ENCODE data around the gene NDUFAF7.
"Not testable (repeated sequence)": the region's sequence is repeated elsewhere in the genome, so short reads cannot be mapped to it uniquely, and the experiment has no call there.

Gene NDUFAF7

DNA sequence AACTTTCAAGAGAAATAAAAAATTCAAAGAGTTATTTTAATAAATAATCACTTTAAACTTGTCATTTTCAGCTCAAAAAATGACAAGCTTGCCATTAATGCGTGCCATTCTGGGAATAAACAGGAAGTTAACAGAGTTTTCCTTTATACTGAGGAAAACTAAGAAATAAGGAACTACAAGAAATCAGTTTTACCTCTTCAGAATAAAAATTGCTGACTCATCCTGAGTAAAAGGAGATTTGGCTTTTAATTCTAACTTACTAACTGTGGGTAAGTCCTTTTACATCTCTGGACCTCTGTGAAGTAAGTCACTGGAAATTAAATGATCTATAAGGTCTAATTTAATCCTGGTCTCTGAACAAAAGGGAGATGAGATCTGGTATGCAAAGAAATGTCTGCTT, 16.2 kb upstream of the NDUFAF7 start:
- no peak for DNase-seq

DNA sequence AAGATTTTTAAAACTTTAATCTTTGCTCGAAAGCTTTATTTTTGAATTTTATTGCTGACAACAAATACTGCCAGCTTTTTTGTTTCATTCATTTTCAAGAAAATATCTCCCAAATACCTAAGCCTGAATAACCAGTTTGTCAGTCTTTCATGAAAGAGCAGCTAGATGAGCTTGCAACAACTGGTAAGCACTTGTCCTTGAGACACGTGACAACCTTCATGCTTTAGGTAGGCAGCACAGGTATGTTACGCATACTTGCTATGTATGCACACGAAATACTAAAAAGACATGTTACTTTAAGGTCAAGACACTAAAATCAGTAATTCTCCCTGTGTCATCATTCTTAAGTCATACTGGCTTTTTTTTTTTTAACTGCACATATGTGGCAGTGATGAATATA, 12.4 kb upstream of the NDUFAF7 start:
- DNase-seq, result no peak

DNA sequence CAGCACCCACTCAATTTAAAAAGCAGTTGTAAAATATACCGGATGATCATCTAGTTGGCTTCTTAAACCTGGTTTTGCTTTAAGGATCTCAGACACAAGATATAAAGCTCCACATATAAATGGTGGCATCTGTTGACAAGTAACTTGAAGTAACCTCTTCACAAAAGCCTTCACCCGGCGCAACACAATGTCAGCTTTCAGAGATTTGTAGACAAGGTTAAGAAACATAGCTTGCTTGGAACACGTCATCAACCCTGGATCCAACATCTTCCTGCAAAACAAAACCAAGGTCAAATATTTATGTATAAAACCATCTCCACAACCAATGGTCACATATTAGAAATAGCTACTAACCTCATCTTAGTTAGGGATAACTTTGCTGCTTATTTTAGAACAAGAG, 8.3 kb upstream of the NDUFAF7 start:
- DNase-seq, result no peak

DNA sequence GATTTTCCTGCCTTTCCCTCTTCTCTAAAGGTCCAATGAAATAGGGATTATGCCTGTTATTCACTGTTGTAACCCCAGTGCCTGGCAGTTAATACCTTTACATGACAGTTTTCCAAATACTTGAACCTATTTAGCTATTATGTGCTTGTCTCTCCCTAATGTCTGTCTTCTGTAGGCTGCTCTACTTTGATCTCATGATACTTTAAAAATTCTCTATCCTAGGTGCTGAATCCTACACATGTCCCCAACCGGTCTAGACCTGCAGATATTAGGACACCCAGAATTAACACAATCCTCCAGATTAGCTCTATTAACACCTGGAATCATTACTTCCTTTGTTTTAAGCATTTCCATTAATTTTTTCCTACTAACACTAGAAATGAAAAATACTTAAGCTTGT, 7.4 kb upstream of the NDUFAF7 start:
- no peak for DNase-seq

DNA sequence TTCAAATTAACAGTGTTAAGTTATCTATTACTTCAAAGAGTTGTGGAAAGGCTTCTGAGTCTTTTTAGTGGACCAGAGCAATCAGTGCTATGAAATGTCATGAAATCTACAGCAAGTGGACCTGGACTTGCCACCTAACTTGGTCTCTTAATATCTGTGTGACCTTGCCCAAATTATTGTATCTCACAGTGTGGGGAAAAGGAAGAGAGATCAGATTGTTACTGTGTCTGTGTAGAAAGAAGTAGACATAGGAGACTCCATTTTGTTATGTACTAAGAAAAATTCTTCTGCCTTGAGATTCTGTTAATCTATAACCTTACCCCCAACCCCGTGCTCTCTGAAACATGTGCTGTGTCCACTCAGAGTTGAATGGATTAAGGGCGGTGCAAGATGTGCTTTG, 6.3 kb upstream of the NDUFAF7 start:
- DNase-seq, result not testable (repeated sequence)

DNA sequence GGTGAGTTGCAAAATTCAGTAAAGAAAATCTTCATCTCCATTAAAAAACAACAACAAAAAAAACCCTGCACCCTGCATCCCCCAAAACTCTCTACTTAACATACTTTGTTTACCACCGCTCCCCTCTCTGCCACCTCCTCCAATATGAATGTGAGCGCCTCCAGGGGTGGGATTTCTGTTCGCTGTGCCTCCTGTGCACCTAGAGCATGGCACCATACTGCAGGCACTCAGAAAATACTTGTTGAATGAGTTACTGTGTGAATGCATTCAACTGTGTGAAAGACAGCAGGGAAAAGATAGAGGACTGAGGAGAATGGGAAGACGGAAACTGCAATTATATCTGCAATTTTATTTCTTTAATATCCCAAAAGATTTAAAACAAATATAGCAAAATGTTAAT, 4.6 kb upstream of the NDUFAF7 start:
- DNase-seq, result no peak

DNA sequence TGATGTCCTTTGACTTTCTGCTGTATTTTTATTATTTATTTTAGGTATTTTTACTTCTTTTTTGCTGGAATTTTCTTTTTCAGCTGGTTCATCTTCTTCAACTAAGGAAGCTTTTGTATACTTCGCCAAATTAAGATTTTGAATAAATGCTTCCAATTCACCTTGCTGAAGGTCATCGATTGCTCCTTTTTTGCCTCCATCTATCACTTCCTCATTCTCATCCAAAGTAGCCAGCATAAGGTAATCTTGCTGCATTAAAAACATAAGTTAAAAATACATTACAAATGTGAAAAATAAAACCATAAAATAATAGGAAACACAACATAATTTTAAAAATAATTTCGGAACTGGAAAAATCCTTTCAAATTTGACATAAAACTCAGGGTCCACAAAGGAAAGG, 2.7 kb upstream of the NDUFAF7 start:
- DNase-seq, result no peak

DNA sequence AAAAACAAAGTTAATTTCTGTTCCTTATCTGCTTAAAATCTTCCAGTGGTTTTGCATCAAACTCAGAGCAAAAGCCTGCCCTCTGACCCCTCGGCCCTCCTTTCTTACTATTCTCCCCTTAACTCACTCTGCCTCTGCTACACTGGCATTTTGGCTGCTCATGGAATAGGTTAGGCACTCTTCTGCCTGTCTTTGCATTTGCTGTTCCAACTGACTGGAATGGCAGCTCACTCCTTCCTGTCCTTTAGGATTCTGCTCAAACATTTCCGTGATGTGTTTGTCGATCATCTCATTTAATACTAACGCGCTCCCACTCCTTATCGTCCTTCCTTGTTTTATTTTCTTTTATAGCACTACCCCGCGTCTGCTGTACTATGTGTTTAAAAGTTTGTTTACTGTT, 877 bp upstream of the NDUFAF7 start:
- DNase-seq, result peak; percentile 35

DNA sequence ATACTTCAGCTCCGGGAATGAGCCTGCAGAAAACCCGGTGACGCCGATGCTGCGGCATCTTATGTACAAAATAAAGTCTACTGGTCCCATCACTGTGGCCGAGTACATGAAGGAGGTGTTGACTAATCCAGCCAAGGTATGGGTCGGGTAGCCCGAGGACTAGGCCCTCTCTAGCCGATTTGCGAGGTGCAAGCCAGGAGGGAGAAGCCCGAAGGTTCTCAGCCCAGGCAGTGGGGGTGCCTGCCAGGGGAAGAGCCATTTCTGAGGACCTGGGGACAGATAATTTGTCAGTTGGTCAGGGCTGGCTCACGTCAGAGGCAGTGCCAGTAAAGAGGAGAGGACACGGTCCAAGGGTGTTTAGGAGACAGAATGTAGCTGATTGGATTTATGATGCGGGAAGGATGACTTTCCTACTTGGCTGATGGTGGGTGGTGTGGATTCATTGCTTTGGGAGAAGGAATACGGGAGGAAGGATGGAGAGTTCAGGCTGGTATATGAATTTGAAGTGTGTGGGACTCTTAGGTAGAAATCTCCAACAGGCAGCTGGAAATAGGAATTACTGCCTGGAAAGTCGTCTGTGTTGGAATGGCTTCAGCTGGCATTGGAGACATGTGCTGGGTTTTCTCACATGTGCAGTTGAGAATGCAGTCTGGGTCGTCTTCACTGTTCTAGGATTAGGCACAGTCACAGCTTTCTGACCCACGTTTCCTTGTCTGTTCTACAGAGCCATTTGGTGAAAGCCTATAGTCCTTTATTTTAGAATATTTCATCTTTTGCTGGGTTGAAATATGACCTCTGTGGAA, 874 bp downstream of the NDUFAF7 start:
- DNase-seq, result no peak

DNA sequence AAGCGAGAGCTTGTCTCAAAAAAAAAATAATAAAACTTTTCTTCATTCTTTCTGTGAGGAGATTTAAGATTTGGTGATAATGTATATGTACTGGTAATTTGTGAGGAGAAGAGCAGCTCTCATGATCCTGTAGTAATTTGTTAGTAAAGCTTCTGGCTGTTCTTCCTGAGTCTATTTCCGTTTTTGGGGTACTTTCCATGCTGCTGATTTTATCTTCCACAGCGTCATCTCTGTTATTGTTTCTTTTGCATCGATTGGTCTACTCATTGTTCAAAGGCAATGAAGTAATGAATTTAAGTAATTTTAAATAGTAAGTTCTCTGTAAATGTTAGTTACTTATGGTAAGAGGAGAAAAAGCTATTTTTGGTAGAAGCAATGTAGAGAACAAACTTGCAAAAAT, 12.0 kb downstream of the NDUFAF7 start:
- DNase-seq, result no peak

DNA sequence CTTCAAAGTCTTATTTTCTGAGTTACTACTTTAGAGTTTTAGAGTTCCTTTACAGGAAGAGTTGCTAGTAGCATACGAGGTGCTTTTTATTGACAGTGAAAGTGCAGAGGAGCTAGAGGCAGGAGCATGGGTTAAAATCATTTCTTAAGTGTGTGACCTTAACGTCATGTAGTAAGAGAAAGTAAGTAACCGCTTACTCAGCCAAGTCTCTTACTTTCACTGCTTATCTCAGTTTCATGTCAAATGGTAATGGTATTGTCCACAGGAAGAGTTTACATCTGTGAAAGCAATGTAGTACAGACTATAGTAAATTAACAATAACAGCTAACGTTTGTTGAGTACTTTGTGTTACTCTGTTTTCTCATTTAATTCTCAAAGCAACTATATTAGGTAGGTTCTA, 12.6 kb downstream of the NDUFAF7 start:
- DNase-seq, result no peak

DNA sequence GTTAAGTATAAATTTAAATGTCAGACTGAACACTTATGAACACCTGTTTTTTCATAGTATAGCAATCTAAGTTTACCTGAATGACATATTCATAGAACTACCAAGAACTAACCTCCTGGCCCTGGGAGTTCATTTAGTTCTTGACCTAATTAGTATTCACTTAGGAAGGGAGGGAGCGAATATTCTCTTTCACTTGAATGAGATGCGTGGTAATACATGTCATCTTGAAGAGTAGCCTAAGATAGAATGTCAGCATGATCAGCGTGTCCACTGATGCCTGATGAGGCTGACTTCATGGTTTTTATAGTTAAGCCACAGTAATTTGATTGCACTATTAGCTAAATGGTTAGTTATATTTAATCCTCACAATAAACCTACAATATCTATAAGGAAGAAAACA, 13.3 kb downstream of the NDUFAF7 start:
- no peak for DNase-seq

DNA sequence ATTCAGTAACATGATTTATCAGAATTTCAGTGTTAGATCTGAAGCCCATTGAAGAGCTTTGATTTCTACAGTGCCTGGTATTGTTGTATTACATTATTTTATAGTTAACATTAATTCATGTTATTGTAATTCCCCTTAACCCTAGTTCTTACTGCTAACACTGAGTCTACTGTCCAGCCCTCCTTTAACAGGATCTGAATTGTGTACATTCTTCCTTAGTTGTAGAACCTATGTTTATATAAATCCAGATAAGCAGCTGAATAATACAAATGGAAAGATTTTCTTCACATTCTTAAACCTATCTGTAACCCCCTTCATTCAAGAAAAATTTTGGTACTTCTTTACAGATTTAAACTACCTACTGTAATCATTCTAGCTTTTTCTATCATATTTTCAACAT, 14.7 kb downstream of the NDUFAF7 start:
- DNase-seq, result no peak

DNA sequence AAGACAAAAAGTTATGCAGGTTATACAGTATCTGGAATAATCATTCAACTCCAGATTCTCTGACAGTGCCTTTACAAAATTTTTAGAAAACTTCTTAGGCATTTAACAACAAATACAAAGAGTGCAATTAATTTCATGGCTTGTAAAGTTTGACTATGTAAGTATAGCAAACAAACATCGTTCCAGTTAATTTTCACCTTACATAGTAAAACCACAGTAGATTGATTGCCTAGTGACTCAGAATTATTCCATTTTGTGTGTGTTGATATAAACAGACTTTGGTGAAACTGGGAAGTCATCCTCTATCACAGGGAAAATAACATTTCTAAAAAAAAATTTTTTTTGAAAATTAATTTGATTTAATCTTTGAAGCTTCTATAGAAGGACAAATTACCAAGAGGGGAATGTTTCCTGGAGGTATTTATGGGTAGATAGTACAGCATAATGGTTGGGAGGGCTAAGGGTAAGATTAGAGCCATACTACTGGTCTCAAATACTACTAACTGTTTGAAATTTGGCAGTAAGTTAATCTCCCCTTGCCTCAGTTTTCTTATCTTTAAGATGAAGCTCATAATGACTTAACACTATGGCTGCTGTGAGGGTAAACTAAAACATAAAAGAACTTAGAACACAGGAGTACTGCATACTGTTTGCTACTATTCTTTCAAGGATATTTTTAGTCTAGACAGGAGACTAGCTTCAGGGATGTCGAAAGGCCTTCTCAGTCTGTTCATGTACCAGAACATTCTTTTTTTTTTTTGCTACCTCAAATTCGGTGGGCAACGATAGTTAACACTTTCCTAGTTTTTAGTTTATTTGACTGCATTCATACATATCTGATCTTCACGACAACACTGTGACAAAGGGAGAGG, 19.6 kb downstream of the NDUFAF7 start:
- no peak for DNase-seq

DNA sequence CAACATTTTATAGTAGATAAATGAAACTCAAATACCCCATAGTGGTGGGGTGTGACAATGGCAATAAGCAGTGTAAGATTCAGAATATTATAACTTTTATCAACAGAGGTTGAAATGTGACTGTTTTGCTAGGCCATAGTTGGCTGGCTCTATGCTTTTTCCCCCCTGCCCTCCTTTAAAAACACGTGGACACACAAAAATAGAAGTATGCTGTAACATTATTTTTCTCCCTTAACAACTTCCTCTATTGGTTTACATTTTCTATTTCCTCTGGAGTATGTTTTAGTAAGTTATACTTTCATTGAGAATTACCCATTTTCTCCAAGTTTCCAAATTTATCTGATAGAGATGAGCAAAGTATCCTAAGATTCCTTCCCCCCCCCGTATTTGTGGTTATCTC, 31.1 kb downstream of the NDUFAF7 start:
- DNase-seq, result no peak

DNA sequence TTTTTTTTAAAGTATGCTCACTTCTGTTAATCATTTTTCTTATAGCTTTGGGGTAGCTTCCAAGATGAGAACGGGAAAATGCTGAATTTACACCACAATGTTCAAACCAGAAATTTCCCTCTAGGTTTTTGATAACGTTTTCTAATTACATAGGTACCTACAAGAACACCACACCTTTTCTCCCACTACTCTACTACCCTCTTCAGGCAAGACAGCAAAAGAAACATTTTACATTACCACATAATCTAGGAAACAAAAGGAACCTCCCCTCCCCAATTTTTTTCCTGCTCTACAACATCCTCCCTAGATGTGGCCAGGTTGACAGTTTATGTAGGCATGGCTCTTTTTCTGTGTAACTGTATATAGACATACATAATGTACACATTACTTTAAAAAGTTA, 32.4 kb downstream of the NDUFAF7 start:
- no peak for DNase-seq

DNA sequence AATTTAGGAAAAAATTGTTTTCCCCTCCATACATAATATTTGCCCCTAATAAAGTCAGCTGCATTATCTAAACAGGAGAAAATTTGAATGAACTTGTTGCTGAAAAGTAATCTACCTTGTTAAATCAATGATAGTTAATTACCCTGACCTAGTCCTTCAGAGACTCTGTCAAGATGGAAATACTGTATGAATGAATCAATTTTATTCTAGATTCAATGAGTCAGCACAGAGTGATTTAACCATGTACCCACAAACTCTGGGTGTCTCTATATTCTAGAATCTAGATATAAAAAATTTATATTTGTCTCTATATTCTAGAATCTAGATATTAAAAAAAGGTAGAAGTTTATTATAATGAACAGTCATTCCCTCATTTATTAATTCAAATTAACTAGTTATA, 36.2 kb downstream of the NDUFAF7 start:
- no peak for DNase-seq

DNA sequence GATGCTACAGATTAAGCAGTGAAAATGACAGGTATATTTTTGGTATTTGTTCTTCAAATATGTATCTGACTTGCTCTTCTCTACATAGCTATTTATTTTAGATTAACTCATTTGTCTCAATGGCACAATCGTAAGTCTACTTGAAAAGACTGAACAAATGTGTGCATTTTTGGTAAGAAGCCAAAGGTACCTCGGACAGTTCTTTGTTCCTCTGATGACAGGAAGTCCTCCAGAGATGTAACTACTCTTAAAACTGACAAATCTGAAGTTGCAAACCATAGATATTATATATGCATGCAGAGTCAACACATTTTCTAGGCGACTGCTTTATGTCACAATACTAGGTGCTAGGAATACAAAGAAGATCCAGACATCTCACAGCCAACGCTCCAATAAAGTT, 36.7 kb downstream of the NDUFAF7 start:
- DNase-seq, result no peak

DNA sequence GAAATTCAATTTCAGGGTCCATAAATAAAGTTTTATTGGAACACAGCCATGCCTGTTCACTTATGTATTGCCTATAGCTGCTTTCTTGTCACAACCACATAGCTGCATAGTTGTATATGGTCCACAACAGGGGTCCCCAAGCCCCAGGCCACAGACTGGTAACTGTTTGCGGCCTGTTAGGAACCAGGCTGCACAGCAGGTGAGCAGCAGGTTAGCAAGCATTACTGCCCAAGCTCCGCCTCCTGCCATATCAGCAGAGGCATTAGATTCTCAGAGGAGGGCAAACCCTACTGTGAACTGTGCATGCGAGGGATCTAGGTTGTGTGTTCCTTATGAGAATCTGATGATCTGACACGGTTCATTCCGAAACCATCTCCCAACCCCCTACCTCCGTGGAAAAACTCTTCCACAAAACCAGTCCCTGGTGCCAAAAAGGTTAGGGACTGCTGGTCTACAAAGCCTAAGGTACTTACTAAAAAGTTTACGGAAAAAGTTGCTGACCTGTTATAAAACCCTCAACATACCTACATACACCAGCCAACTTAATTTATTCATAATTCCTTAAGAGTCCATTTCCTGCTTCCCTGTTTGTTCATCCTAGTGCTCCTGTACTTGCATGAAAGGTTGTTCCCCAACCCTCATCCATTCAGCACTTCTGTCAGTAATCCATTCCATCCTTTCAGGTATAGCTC, 40.1 kb downstream of the NDUFAF7 start:
- no peak for DNase-seq

DNA sequence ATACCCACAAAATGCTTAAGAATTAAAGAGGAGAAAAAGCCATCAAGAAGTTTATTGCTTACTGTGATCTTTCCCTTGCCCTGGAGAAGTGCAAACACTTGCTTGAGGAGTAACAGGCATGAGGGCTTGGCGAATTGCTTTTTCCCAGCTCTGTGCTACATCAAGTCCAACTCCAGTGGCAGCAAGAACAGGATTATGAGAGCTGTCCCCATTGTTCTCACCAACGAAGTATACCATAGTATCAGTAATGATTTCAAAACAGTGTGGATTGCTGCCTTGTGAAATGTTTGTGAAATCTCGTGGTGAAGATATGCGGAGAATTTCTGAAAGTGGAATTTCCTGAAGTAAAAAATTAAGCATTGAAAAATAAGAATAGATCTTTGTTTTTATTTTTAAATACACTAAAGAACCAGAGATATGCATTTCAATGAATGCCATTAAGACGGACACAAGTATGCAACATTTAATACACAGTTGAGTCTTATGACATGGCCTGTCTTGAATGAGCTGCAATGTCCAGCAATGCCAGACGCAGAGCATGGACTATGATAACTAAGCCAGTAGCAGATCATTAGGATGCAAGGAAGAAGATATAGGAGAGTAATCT, 43.0 kb downstream of the NDUFAF7 start:
- no peak for DNase-seq

DNA sequence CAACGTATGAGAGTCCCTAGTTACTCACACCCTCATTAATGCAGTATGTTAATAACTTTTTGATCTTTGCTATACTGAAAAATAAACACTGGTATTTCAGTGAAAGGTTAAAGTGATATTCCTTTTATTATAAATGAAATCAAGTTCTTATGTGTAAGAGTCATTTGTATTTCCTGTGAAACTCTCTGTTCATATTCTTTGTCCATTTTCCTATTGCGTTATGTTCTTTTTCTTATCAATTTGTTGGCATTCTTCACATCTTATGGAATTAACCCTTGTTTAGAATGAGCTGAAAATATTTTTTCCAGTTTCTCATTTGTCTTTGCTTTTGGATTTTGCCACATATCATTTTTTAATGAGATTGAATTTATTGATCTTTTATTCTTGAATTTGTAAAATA, 44.8 kb downstream of the NDUFAF7 start:
- DNase-seq, result no peak

DNA sequence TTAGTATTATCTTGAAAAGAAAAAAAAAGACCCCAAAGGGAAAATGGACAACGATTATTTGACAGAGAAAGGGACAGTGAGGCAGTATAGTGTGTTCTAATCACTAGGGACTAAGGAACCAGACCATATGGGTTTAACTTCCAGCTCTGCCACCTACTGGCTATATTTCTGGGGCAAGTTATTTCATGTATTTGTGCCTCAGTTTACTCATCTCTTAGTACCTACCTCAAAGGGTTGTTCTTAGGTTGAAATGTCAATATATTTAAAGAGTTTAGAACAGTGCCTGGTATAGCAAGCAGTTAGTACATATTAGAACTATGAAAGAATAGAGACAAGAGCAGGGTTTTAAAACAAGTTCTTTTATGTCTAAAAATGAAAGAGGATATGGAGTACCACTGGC, 50.5 kb downstream of the NDUFAF7 start:
- DNase-seq, result no peak

DNA sequence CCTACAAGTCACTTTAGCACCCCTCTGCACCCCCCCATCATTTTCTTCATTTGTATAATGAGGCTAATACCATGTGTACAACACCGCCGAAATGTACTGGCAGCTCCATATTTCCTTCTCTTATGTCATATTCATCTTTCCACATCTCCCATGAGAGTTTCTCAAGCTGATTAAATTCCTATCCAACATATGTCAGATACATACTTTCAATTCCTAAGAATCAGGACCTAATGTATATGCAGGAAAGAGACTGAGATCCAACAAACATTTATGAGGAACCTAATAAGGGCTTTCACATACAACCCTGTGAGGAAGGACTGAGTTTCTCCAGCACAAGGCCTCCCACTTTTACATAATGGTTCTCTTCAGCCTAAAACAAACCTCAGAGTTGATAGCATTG, 51.3 kb downstream of the NDUFAF7 start:
- DNase-seq, result no peak
